ELR (cell line): ENCODE data around the gene UBE2V1.
"Not testable (repeated sequence)": the region's sequence is repeated elsewhere in the genome, so short reads cannot be mapped to it uniquely, and the experiment has no call there.

Experiments used
- DNase-seq: peaks from one replicate; pipeline ENCODE4 v3.0.0-alpha.2; 2015; ENCODE audit warnings: low read depth

The UBE2V1 gene

DNA sequence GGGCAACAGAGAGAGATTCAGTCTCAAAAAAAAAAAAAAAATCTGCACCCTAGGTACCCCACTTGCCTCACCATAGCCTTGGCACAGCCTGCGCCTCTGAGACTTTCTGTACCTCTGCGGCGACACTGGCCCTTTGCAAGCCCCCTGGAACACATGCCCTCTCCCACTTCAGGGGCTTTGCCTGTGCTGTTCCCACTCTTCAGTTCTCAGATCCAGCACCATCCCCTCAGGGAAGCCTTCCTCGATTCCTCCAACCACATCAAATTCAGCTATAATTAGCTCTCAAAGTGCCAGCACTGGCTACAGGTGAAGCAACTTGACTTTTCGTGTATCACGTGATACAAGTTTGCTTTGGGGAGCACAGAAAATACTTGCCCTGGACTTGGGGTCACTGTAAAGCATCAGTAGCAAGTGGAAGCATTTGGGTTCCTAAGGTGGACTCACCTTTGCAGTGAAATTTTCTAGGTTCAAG is 2.1 kb upstream of the UBE2V1 start:
- DNase-seq = no peak

DNA sequence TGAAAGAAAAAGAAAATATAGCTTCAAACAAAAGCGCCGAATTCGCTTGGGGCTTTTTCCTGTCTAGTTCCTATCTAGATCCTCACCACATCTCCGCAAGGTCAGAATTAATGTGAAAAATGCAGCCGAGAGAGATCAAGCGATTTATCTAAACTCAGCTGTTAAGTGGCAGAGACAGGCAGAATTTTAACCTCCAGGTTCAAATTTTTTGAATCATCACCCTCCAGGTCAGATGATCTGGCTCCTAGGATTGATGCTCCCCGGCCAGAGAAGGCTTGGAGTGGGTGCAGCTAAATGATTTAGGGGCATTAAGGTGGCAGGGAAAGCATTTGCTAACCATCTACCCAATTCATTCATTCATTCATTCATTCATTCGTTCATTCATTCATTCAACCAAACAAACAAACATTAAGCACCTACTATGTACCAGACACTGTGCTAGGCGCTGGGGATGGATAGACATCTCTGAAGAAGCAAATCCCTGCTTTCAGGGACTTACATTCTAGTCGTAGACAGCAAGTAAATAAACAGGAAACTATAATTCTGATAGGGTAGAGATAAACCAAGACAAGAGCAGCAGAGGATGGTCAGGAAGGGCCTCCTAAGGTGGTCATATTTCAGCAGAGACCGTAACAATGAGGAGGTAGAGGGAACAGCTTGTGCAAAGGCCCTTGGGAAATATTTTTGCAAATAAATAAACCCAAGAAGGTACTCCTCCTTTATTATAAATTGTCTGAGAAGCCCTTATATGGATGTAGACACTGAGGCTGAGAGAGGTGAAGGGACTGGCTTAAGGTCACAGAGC is 672 bp upstream of the UBE2V1 start:
- DNase-seq = peak; percentile 56

DNA sequence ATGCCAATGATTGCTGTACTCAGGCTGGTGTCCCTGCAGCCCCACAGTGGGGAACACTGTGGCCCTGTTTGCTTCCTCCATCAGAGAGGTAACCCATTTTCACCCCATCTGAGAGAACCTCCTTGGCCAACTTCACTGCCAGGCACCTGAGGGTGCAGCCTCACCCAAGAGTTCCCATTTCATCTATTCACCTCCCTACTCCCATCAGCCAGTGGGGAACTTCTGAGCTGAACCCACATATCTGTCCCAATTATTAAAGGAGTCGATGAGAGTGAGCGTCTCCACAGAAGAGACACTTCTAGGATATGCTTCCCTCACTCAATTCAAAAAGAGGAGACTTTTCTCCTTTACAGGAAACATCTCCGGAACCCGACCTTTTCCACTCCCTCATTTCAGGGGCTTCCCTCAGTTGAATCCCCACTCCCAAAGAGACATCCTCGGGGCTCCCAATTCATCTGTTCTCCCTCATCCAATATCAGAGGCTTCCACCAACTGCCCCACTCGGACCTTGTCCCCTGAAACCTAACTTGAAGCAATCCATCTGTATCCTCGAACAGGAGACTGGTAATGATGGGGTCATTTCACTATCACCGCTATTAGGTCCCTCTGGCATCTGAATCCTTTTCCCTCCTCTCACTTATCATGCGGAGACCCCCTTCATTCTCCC is 988 bp downstream of the UBE2V1 start:
- DNase-seq = peak; percentile 22

DNA sequence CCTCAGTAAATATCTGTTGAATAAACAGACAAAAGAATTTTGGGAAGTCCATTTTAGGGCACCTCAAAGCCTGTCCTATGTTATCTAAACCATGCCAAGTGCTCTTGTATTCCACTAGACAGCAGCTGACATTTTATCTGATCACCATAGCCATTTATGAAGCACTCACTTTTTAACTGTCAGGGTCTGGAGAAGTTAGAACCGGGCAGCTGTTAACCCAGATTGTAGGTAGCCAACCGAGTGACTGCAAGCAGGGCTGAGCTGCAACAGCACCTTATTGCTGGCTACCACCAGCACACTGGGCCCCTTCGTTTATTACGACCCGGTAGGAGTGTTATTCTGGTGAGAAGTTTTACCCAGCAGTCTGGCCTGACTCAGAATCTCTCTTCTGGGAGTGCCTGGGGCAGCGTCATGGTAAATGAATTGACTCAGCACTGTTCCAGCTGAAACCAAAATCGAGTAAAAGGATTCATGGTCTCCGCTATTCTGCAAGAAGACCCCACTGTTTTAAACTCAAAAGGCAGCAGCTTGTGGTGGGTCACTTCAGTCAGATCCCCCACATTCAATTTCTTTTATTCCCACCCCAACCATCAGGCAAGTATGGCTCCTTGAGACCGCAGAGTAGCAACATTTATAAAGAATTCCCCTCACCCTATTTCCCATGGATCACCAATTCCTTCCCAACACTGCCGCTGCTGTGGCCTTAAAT is 1.7 kb downstream of the UBE2V1 start:
- peak; percentile 92 for DNase-seq

DNA sequence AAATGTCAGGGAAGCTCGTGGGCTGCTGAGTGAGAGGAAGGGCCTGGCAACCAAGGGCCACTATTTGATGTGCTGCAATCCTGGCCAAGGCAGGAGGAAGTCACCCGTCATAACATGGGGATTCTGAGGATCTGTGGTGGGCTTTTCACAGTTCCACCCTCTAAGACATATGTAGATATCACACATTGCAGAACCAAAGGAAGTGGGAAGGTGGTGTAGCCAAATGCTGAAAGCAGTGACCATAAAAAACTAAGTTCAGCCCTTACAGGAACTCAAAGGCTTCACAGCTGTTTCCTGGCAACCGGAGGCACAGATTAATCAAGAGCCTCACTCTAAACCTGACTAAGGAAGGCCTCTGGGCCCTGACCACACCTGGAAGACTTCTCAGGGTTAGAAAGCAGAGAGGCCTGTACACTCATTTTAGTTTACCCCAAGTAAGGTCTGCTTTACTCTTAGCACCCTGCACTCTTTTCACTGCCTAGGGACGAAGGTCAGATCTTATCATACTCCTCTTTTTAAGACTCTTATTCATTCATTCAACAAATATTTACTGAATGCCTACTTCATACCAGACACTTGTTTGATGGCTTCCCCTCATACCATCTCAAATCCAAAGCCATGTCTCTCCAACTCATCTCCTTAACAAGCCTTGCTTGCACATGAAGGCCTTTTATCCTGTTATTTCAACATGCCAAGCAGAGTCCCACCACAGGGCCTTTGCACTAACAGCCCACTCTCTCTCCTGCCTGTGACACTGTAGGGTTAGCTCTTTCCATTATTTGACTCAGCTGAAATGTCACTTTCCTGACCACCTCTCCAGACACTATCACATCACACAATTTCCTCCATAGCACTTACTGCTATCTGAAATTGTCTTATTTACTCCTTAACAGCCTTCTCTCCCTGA is 2.6 kb downstream of the UBE2V1 start:
- DNase-seq = peak; percentile 60

DNA sequence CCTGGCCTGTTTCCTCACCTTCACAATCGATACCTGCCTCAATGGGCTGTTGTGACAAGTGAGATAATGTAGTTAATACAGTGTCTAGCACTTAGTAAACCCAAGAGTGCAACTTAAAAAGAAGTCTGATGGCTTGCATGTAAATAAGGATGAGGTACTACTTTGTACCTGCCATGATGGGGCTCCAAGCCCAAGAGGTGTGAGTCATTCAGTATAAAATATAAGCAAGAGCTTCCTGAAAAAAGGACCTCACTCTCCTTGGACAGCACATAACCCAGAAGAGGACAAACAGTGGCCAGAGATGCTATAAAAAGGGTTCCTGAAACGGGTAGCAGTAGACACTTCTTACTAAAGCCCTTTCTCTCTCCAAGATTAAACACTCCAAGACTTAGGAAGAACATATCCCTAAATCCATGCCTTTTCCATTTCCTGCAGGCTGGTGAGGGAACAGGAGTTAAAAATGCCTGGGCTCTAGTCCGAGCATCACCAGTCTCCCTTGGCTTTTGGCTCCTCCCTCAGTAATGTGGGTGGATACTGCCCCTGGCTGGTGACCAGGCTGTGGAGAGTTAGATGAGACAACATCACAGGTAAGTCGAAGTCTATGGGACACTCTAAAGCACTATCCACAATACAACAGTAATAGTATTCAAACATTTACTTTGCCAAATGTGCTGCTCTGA is 4.3 kb downstream of the UBE2V1 start:
- peak; percentile 66 for DNase-seq

DNA sequence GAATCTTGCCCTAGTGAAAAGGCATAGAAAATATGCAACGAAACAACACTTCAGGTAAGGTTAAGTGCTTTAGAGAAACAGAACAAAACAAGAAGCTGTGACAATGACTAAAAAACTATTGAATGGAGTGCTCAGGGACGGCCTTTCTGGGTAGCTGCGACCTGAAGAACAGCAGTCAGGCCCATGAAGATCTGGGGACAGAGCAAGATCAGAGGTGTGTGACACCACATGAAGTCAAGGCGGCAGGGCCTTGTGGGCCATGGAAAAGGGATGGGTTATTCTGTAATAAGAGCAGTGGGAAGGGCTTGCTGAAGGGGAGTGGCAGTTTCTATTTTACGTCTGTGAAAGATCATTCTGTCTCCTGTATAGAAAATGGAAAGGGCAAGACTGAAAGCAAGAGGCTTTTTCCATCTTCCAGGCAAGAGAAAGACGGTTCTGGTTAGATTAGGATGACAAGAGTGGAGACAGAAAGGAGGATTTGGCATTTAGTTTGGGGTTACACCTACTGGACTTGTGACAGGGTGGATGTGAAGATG is 5.1 kb downstream of the UBE2V1 start:
- no peak for DNase-seq

DNA sequence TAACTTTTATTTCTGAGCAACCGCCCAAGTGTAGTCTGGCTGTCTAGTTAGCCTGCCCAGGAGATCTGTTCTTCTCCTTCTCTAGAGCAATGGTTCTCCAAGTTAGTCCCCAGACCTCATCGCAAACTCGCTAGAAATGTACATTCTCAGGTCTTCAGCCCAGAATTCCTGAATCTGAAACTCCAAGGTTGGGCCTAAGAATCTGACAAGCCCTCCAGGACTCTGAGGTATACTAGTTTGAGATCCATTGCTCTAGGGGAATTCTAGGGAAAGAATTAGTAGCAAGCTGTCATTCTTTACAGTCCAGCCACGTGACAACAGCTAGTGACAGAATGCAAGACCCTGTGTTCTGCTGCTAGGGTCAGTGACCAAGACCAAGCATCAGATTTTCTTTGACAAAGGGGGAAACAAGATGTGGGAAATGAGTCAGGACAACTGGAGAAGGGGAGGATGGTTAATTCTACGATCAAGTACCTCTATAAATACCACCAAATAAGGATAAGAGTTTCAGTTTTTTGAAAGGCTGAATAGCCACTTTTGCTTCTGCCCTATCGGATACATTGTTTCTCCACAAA is 5.8 kb downstream of the UBE2V1 start:
- no peak for DNase-seq

DNA sequence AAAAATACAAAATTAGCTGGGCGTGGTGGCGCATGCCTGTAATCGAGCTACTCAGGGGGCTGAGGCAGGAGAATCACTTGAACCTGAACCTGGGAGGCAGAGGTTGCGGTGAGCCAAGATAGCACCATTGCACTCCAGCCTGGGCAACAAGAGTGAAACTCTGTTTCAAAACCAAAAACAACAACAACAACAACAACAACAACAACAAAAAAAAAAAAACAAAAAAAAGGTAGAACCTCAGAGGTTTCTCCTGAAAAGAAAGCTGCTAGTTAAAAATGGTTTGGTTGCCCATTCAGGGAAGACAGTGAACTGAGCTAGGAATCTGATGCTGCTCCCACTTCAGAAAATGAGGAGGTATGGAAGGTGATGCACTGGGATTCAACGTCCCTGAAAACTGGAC is 6.3 kb downstream of the UBE2V1 start:
- DNase-seq = not testable (repeated sequence)

DNA sequence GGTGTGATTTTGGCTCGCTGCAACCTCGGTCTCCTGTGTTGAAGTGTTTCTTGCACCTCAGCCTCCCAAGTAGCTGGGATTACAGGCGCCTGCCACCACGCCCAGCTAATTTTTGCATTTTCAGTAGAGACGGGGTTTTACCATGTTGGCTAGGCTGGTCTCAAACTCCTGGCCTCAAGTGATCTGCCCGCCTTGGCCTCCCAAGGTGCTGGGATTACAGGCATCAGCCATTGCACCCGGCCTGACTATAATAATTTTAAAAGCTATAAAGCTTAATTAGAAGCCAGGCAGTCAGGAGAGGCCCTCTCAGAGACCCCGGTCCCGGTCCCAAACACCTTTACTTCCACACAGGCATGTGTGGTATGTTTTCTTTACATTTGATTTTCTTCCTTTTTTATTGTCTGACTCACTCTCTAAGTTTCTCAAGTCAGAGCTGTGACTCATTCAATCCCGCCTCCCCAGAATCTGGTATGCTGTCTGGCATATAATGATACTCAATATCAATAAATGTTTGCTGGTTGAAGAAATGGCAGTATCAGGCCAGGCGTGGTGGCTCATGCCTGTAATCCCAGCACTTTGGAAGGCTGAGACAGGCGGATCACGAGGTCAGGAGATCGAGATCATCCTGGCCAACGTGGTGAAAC is 9.4 kb downstream of the UBE2V1 start:
- DNase-seq = peak; percentile 98

DNA sequence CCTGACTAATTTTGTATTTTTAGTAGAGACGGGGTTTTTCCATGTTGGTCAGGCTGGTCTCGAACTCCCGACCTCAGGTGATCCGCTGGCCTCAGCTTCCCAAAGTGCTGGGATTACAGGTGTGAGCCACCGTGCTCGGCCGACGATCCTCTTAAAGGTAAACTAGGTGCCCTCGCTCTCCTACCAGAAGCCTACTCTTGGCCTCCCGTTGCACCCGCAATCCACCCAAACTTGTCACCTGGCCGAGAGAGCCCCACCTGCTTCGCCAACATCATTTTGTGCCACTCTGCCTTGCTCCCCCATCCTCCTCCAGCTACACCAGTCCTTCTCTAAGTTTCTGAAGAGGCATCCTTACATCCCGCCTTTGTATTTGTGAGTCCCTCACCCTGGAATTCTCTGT is 10.4 kb downstream of the UBE2V1 start:
- DNase-seq = not testable (repeated sequence)

DNA sequence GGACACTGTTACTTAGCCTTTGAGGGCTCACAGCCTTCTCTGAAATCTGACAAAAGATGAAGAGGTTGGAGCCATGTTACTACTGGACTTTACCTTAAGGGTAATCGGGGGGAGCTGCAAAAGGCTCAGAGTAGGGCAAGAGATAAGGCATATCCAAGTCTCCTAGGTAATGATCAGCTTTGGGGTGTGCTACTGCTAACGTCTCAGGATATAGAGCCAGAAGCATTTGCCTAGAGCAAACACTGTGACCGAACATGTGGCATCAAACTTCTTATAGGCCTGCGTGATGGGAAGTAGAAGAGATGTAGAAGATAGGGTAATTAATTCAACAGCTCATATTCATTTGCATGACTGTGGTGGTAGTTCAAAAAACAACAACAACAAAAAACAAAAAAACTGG is 11.1 kb downstream of the UBE2V1 start:
- DNase-seq = no peak

DNA sequence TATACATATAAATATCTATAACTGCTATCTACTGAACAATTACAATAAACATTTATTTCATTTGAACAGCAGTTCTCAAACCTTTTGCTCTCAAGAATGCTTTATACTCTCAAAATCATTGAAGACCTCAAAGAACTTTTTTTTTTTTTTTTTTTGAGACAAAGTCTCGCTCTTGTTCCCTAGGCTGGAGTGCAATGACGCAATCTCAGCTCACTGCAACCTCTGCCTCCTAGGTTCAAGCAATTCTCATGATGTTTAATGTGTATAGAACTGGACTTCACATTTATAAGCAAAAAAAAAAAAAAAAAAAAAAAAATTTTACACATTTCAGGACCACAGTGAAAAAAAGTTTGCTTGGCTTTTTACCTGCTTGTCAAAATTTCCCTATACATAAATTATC is 11.7 kb downstream of the UBE2V1 start:
- DNase-seq = no peak

DNA sequence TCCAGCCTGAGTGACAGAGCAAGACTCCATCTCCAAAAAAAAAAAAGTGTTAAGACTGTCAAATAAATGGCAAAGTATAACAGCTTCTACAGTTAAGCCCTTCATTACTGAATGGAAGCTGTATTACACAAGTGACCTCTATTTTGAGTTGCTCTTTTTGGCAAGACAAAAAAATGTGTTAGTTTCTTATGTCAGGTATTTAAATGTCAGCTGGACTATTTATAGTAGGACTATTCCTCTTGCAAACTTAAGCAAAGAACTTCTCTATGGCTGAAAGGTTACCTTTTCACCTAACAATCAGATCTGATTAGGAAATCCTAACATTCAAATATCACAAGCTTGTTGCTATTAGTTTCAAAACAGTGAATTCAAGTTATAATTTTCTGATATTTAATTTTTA is 12.4 kb downstream of the UBE2V1 start:
- DNase-seq = no peak

DNA sequence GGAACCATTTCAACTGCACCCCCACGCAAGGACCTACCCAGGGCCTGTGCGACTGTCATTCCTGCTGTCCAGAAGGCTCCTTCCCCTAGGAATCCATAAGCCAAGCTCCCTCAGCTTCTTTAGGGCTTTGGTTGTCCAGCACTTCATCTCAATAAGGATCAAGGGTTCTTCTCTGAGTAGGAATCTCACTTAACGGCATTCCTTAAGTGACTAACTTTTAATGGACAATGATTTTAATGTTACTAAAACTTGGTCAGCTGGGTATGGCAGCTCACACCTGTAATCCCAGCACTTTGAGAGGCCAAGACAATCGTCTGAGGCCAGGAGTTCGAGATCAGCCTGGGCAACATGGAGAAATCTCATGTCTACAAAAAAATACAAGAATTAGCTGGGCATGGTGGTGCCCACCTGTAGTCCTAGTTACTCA is 13.4 kb downstream of the UBE2V1 start:
- no peak for DNase-seq

DNA sequence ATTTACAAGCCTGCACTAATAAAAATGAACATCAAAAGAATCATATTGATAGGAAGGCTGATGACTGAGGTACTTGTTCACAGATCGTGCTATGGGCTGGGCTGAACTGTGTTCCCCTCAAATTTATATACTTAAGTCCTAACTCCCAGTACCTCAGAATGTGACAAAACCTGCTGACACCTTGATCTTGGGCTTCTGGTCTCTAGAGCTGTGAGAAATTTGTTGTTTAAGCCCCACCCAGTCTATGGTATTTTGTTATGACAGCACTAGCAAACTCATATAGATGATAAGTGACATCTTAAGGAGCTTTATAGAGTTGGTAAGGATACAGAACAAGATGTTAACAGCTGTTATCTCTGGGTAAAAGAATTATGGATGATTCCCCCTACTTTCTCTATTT is 13.8 kb downstream of the UBE2V1 start:
- no peak for DNase-seq

DNA sequence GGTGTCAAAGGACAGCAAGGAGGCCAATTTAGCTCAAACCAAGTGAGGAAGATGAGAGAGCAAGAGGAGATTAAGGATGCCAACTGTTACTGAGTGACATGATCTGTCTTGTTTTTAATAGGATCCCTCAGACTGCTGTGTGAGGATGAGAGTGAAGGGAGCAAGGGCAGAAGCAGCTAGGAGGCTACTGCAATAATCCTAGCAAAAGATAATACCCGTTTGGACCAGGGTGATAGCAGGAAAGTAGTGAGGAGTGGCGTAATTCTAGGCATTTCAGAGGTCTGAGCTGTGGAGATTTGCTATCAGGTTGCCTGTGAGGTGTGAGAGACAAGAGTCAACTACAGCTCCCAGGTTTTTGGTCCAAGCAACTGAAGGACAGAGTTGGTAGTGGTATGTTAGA is 14.7 kb downstream of the UBE2V1 start:
- DNase-seq = no peak

DNA sequence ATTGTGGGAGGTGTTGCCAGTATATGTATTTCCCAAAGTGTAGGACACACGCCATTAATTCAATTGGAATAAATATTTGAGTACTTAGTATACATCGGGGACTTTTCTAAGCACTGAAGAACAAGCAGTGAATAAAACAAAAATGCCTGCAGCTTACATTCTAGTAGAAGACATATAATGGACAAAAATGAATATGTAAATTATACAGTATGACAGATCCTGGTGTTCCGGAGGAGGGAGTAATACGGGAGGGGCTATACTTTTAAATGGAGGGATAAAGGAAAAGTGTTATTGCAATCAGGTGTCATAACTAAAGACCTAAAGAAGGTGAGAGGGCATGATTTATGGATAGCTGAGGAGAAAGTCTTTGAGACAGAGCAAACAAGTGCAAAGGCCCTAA is 15.1 kb downstream of the UBE2V1 start:
- no peak for DNase-seq

DNA sequence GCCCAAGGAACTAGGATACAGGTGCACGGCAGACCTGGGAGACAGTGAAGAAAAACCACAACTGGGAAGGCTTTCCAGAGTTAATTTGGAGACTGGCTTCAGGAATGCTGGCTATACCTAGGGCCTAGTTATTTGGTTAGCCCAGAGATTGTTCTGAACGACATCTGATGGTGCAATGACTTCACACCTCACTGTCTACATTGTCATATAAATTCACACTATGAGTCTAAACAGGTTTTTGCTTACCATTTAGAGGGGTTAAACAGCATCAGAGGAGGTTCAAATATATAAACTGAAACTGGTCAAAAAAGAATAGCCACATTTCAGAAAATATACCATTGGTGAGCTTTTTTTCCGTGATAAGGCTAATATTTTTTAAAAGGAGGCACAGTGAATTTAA is 16.7 kb downstream of the UBE2V1 start:
- DNase-seq = no peak

DNA sequence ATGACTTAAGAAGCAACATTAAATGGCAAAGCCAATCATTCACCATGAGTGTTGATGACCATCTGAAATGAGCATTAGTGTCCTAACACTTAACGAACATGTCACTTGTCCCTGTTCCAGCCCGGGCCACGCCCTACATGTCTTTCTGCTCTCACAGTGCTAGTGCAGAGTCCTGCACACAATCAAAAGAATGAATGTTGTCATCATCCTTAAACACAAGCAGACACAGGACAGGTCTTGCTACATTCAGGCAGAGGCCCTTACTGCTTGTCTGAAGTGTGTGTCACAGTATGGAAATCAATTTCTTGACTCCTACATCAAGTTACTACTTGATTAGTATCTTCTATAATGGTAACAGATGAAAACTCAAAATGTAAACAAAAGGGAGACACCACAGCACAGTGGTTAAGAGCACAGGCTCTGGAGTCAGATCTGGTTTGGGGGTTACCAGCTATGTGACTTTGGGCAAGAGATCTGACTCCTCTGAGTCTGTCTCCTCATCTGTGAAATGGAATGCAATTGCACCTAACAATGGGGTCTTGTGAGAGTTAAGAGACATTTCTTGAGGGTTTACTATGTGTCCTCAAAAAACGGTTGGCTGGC is 17.4 kb downstream of the UBE2V1 start:
- DNase-seq = no peak
